GM10847 (cell line): ENCODE data around the gene IL17A.

Source experiments
- POLR2A ChIP-seq: IDR thresholded peaks from 2 replicates; pipeline ENCODE4 v1.6.1; 2011; ENCODE audit not compliant: insufficient read length; ENCODE audit errors: extremely low read depth

The IL17A gene

DNA sequence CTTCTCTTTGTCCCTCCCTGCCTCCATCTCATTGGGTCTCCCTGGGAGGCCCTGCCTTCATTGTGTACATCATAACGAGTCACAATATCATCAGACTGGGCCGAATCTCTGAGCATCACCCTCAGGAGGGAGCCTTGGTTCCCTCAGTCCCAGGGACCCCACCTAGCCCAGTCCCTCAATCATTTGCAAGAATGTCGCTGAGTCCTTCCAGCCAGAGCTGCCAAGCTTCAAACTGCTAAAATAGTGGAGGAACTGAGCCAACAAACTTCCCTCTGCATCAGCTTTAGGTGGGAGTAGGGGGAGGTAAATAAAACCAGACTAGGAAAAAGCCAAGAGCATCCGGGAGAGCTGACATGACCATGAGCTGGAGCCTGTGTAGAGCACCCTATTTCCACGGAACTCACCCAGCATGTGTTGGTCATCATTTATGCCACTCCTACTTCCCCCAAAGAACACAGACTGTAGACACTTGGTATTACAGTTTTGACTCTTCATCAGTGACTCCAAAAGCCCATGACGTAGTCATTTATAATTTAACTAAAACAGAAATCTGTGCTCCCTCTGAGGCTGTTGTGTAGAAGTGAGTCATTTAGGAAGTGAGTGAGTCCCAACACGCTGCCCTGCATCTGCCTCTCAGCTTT lies 28.8 kb upstream of the IL17A start:
- TF ChIP-seq POLR2A = no peak

DNA sequence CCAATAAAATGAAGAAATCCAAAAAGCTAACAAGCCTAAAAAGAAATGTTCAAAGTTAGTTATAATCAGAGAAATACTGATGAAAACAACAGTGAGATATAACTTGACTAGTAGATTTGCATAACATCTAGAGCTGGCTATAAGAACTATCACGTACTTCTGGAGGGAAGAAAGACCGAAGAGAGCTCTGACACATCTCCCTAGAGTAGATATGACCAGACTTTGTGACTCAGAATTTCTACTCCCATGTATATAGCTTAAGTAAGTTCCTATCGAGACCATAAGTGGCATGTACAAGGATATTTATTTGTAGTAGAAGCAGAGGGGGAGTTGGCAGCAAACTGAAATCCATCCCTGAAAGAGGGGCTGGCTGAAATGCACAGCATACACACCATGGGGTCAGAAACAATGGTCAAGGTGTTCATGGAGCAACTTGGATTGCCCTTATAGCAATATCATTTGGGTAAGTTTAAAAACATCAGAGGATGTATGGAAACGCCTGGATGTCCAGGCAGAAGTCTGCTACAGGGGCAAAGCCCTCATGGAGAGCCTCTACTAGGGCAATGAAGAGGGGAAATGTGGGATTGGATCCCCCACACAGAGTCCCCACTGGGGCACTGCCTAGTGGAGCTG lies 25.6 kb upstream of the IL17A start:
- TF ChIP-seq POLR2A = no peak

DNA sequence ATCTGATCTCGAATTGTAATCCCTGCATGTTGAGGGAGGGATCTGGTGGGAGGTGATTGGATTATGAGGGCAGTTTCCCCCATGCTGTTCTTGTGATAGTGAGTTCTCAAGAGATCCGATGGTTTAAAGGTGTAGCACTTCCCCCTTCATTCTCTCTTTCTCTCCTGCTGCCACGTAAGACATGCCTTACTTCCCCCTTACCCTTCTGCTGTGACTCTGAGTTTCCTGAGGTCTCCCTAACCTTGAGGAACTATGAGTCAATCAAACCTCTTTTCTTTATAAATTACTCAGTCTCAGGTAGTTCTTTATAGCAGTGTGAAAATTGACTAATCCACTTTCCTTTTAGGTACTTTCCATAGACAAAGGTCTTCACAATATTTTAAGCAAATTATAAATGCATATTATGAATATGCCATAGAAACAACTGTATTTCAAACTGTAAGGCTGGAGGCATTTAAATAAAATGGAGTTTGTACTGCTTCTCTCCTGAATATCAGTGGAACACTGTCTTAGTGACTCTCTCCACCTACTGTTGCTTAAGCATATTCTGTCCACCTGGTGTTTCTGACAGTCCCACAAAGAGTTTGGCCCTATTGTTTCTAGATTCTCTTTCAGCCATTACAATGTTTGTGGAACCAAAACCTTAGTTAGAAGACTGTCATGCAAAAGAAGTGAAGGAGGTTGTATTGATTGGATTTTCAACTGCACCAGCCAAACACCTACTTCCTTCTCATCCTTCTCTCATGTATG lies 24.3 kb upstream of the IL17A start:
- TF ChIP-seq POLR2A = no peak

DNA sequence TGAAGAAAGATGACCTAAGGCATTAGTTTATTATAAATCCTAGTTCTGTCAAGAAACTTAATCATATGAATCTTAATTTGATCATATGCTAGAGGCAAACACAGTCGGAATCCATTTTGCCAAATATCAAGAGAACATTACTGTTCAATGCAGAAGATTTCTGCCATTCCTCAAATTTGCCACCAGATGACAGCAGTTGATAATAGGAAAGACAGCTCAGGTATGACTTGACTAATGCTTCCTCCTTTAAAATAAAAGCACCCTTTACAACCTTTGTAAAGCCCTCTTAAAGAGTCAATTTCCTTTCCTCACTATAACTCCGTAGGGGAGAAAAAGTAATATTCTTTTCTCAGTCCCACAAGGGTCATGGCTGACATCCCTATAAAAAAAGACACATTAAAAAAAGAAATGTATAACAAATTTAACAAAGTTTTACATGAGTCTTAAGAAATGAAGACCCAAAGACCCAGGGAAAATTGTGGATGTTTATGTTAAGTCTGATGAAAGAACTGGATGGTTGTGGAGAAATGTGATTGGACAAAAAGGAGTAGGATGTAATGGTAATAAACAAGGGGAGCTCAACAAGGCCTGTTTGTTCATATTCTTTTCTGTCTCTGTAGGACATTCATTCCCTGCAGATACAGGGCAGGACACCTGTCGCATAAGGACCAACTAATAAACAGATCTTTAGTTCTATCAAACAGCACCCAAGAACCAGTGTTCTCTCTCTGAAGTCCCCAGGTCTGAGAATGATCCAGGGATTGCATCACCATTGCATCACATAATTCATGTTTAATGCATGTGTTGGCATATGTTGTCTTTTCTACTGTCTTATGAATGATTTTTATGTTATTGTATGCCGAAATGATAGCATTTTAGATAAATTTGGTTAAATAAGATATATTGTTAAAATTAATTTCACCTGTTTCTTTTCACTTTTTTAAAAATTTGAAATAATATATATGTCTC lies 23.0 kb upstream of the IL17A start:
- no peak for TF ChIP-seq POLR2A

DNA sequence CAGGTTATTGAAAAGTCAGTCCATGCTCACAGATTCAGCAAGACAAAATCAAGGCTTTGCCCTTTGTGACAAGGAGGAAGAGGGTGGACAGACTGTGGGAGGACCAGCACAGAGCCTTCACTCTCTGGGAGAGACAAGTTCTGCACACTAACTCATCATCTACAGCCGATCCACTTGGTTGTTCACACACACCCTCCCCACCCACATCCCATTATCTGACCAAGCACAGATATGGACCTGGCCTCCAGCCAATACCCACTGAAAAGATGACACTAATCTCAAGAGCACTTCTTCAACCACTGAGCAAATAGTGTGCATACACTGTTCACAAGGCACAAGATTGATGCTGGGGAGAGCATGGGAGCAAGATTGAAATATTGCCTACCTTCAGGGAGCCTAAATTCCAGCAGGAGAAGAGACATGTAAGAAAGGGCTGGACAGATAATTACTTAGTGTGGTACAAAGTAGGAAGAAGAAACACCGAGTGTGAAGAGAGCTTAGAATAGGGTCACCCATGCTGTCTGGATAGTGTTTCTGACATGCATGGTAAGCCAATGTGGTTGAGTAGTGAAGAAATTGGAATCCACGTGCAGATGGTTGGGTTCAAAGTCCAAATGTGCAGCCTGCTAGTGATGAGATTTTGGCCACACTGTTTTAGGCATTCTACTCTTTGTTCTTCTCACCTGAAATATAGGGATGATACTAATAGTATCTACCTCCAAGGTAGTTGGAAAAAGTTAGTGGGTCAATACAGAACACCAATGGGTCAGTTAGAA lies 21.7 kb upstream of the IL17A start:
- no peak for TF ChIP-seq POLR2A

DNA sequence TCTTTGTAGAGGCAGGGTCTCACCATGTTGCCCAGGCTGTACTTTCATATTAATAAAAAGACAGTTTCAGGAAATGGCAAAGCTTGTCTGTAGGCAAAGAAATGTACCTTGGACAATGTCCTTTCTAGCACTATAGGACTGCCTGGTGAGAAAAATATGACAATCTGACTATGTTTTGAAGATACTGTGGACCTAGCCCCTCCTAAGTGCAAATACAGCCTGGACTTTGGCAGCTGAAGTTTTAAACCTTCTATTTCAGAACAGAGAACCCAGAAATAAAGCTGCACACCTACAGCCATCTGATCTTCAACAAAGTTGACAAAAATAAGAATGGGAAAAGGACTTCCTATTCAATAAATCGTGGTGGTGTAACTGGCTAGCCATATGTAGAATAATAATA lies 18.9 kb upstream of the IL17A start:
- no peak for TF ChIP-seq POLR2A

DNA sequence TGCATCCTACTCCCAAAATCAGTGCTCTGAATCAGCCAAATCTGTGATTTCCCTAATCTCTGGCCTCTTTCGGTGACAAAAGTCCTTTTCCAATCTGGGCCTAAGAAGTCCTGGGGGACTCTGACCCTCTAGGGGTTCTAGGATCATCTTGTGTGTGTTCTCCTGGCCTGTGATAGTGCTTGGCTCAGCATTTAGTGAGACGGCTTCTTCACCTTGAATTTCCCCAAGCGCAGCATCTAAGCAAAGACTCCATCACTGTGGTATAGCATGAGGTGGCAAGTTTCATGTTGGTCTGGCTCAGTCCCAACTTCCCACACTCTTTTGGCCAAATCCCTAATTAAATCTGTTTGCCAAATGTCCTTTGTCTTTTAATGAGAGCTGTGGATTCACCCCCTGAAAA lies 12.1 kb upstream of the IL17A start:
- TF ChIP-seq POLR2A = no peak

DNA sequence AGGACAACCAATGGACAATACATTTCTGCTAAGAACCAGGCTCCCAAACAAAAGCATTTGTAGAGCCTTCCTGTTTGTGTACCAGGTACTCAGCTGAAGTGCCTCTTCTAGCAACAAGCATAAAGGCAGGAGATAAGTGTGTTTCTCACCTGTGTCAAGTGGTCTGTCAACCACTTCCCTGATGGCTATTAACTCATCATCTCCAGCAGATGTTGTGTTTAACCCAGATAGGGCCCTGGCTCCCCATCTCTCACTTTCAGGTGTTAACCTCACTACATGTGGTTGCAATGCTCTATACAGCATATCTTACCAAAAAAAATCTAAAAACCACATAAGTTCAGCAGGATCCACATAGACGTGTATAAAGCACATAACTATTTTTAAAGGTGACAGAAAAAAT lies 9.6 kb upstream of the IL17A start:
- TF ChIP-seq POLR2A = no peak

DNA sequence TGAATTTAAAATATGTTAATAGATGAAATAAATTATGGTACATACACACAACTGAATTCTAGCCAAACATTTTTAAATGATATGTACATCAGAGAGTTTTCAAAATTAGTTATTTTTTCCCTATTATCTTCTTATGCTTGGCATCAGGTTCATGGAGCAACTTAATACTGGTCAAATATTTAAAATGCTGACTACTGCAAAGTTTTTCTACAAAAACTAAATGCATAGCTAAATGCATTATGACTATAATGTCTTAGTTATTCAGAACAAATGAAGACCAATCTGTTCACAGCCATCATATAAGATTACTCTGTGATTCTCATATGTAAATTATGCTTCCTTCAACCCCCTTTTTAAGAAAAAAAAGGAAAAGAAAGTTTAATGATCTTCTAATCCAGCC lies 8.2 kb upstream of the IL17A start:
- TF ChIP-seq POLR2A = no peak

DNA sequence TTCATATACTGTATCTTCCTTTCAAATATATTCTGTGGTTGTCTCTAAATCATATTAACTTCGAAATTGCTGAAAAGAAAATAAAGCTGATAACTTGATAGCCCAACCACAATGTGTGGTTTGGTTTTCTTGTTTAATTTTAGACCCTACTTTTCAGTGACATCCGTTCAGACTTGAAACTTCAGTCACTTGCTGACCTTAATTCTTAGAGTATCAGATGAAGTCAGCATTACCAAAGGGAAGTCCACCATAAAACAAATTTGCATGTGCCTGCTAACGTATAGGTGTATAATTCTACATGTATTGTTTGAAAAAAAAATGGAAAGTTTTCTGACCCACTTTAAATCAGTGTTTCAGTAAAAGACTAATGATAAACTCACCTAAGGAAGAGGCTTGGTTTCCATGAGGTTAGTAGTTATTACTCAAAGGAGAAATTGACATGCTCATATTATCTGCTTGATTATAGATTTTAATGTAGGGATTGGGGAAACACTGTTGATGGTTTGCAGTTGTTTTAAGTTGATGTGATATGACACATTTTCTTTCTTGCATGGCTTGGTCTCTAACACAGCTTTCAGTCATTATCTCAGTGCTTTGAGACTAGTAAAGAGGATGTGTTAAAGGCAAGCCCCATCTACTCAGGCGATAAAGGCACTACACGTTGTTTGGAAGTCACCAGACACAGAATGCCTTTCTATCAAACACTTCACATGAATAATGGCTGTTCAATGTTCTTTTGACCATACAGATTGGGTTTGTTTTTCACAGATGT lies 5.2 kb upstream of the IL17A start:
- no peak for TF ChIP-seq POLR2A

DNA sequence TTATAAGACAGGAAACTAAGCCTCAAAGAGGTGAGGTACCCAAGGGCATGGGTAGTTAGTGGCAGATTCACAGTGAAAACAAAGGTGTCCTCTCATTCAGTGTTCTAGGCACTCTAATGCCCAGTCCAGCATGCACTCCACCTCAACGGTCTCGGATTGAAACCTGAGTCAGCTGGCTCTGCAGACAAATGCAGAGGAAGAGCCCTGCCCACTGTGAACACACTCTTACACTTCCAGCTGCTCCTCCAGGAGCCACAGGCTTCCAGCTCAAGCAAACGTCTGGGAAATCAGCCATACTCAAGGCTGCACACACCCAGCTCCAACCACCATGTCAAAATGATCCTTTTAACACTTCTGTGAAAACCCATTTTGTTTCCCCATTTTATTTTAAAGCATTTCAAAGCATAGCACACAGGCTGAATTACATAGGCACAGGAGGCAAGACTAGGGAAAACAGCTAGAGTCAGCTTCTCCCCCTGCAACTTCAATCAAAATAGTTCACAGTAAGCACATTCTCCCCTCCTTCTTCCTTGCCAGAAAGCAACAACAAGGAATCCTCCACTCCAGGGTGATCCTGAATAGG lies 3.0 kb upstream of the IL17A start:
- no peak for TF ChIP-seq POLR2A

DNA sequence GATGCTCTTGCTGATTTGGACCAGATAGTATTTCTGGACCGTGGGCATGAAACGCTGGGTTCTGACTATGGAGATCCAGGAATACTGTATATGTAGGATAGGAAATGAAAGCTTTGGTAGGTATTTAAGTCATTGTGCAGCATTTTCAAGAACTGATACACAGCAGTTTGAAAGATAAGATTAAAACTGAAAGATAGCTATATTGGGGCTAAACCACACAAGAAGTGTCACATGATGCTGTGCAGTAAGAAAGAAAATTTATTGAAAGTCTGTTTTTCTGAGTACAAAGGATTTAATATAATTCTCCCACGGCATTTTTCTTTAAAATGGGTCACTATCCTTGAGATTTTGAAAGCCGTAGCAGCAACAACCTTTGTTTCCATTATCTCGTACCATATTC lies 305 bp downstream of the IL17A start:
- no peak for TF ChIP-seq POLR2A

DNA sequence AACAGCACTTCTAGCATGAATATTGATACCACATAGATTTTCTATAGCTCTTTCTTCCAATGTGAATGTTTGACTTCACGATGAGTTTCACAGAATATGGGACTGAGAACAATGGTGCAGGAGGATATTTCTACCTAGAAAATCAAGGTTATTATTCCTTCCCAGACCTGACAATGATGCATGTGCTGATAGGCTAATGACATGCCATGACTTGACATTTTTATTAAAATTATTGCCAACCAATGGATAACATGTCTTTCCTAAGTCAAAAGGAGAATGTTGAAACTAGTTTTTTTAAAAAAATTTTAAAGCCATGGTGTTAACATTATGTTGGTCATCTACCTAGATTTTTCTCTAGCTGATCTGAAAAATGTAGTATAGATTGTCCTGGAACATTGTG lies 923 bp downstream of the IL17A start:
- no peak for TF ChIP-seq POLR2A
